ENCODE data around the gene GPA33.

DNA sequence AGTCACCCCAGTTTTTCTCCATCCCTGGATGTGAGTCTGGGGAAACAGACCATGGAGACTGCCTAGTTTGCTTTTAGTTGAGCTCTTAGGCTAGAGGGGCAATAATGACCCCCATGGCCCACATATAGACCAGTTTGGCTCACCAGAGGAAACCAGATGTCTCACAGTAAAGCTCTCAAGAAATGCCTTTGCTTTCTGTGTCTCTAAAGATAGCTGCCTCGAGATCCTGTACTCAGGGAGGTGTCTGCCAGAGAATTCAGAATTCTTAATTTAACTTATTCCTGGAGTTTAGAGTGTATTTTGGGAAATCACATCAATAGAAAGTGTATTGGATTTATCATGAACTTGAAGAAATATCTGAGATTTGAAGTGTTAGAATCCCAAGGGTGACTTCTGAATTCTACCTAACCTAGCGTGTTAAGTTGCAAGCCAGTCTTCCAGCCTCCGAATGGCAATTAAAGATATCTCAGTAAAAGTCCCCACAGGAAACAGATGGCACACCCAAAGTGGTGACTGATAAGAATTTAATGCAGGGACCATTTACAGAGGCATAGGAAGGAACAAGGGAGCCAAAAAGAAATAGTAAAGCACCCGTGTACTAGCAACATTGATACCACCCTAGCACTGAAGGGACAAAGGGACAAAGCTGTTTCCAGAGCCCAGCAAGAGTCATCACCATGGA, 40.8 kb upstream of the GPA33 start:
- no peak for TF ChIP-seq POLR2AphosphoS5 (IDR thresholded peaks at IDR 0.05; ENCODE audit: low read depth, low read length)
- TF ChIP-seq POLR2A (IDR thresholded peaks at IDR 0.05; ENCODE audit: low read depth, low read length), result no peak
- TF ChIP-seq TAF1 (IDR thresholded peaks at IDR 0.05; ENCODE audit: low read depth, low read length), result no peak
